ENCODE data around the gene ZNF254.

ZNF254 gene

DNA sequence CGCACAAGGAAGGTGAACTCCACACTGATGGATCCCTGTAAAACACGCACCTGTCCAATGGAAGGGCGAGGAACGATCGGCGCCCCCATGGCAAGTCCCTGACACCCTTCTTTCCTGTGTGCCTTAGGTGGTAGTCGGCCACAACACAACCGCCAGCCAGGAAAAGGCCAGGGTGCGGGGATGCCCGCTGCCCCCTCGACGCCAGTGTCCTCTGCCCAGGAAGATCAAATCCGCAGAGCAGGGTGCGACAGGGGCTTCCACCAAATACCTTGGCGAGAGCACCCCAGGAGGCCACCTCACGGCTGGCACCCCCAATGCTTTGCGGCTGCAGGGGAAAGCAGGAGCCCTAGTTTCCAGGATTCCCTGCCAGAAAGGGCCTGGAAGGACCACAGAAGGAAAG lies 91.2 kb downstream of the ZNF254 start:
- FAIRE-seq (no peak), DNase-seq (ENCODE audit: extremely low spot score, insufficient read length, low read depth) (no peak)
